ENCODE data around the gene ZNF280D.

Gene ZNF280D

GRCh38 chr15:56739474-56739873, 6.2 kb upstream of the ZNF280D start:
- Histone ChIP-seq H3K14ac (ENCODE audit: low read length) (no peak overlapping the region), H3K36me3 (replicated peaks in 1 of 2; ENCODE audit: control insufficient read depth in 2 of 2, insufficient read depth in 2 of 2, low read length in 2 of 2) (no peaks in the 10 kb centered on the region), H3K27me3 (ENCODE audit: control insufficient read depth in 3 of 3, insufficient read depth in 3 of 3, low read depth in 1 of 3, low read length in 3 of 3) (no peaks in the 10 kb centered on the region), H2BK120ac (ENCODE audit: low read depth, low read length) (no peak overlapping the region), H2AFZ (ENCODE audit: low read length) (no peak overlapping the region), H3K4me3 (ENCODE audit: low read length in 2 of 2) (no peak overlapping the region), H3K23ac (ENCODE audit: low read depth, low read length, poor library complexity) (no peak overlapping the region), H4K8ac (ENCODE audit: low read depth, low read length) (no peak overlapping the region), H3K4me2 (ENCODE audit: insufficient read depth, low read length, poor library complexity, severe bottlenecking) (no peak overlapping the region), H2BK15ac (ENCODE audit: low read length) (no peak overlapping the region), H4K91ac (ENCODE audit: low read depth, low read length, poor library complexity) (no peak overlapping the region), H3K4me1 (ENCODE audit: control insufficient read depth in 2 of 2, insufficient read depth in 1 of 2, low read depth in 1 of 2, low read length in 2 of 2) (no peaks in the 10 kb centered on the region), H3K9ac (ENCODE audit: low read depth, low read length, poor library complexity) (no peak overlapping the region), H3K18ac (ENCODE audit: low read length) (no peak overlapping the region), H3K79me1 (ENCODE audit: low read depth, low read length) (no peaks in the 10 kb centered on the region), H3K9me3 (replicated peaks in 1 of 2; ENCODE audit: control insufficient read depth in 2 of 2, insufficient read depth in 1 of 2, low read depth in 1 of 2, low read length in 2 of 2) (no peaks in the 10 kb centered on the region), H2BK12ac (ENCODE audit: low read length) (no peak overlapping the region), H2AK5ac (ENCODE audit: low read depth, low read length) (no peak overlapping the region), H2BK5ac (ENCODE audit: low read length) (no peak overlapping the region), H3K27ac (replicated peaks; ENCODE audit: low read length) (no peak overlapping the region), H3K4ac (ENCODE audit: low read length) (no peak overlapping the region)
- no peak for DNase-seq (ENCODE audit: low spot score)
- WGBS, 2 donors (ENCODE audit: extremely low coverage in 2 of 2, insufficient read length in 2 of 2, insufficient replicate concordance in 1 of 2), result no CpG with 5 or more reads among the region's 4 CpGs

GRCh38 chr15:56737791-56738190, 4.5 kb upstream of the ZNF280D start:
- Histone ChIP-seq H2BK120ac (ENCODE audit: low read depth, low read length) (no peak overlapping the region), H3K9me3 (replicated peaks in 1 of 2; ENCODE audit: control insufficient read depth in 2 of 2, insufficient read depth in 1 of 2, low read depth in 1 of 2, low read length in 2 of 2) (peaks cover 3 to 6% of the 10 kb centered on the region in 2 donors), H3K36me3 (replicated peaks in 1 of 2; ENCODE audit: control insufficient read depth in 2 of 2, insufficient read depth in 2 of 2, low read length in 2 of 2) (no peaks in the 10 kb centered on the region), H3K18ac (ENCODE audit: low read length) (no peak overlapping the region), H3K23ac (ENCODE audit: low read depth, low read length, poor library complexity) (no peak overlapping the region), H3K27me3 (ENCODE audit: control insufficient read depth in 3 of 3, insufficient read depth in 3 of 3, low read depth in 1 of 3, low read length in 3 of 3) (no peaks in the 10 kb centered on the region), H3K27ac (replicated peaks; ENCODE audit: low read length) (no peak overlapping the region), H3K4me2 (ENCODE audit: insufficient read depth, low read length, poor library complexity, severe bottlenecking) (no peak overlapping the region), H4K91ac (ENCODE audit: low read depth, low read length, poor library complexity) (no peak overlapping the region), H3K9ac (ENCODE audit: low read depth, low read length, poor library complexity) (no peak overlapping the region), H2BK15ac (ENCODE audit: low read length) (no peak overlapping the region), H3K4ac (ENCODE audit: low read length) (no peak overlapping the region), H3K79me1 (ENCODE audit: low read depth, low read length) (no peaks in the 10 kb centered on the region), H3K14ac (ENCODE audit: low read length) (no peak overlapping the region), H2BK5ac (ENCODE audit: low read length) (no peak overlapping the region), H4K8ac (ENCODE audit: low read depth, low read length) (no peak overlapping the region), H3K4me3 (ENCODE audit: low read length in 2 of 2) (no peak overlapping the region), H3K4me1 (ENCODE audit: control insufficient read depth in 2 of 2, insufficient read depth in 1 of 2, low read depth in 1 of 2, low read length in 2 of 2) (no peaks in the 10 kb centered on the region), H2BK12ac (ENCODE audit: low read length) (no peak overlapping the region), H2AFZ (ENCODE audit: low read length) (no peak overlapping the region), H2AK5ac (ENCODE audit: low read depth, low read length) (no peak overlapping the region)
- DNase-seq (ENCODE audit: low spot score), result no peak
- no CpG with 5 or more reads among the region's 1 CpG for WGBS, 2 donors (ENCODE audit: extremely low coverage in 2 of 2, insufficient read length in 2 of 2, insufficient replicate concordance in 1 of 2)

GRCh38 chr15:56736881-56737707, 3.8 kb upstream of the ZNF280D start:
- H3K18ac ChIP-seq (ENCODE audit: low read length), result no peak overlapping the region
- H4K8ac ChIP-seq (ENCODE audit: low read depth, low read length), result no peak overlapping the region
- no peaks in the 10 kb centered on the region for H3K79me1 ChIP-seq (ENCODE audit: low read depth, low read length)
- H3K27ac ChIP-seq (replicated peaks; ENCODE audit: low read length), result no peak overlapping the region
- H2AFZ ChIP-seq (ENCODE audit: low read length), result no peak overlapping the region
- no peak overlapping the region for H2AK5ac ChIP-seq (ENCODE audit: low read depth, low read length)
- no peaks in the 10 kb centered on the region for H3K27me3 ChIP-seq (ENCODE audit: control insufficient read depth in 3 of 3, insufficient read depth in 3 of 3, low read depth in 1 of 3, low read length in 3 of 3)
- no peak overlapping the region for H3K4ac ChIP-seq (ENCODE audit: low read length)
- peaks cover 0 to 2% of the 10 kb centered on the region in 2 donors for H3K4me1 ChIP-seq (ENCODE audit: control insufficient read depth in 2 of 2, insufficient read depth in 1 of 2, low read depth in 1 of 2, low read length in 2 of 2)
- no peak overlapping the region for H2BK5ac ChIP-seq (ENCODE audit: low read length)
- H3K9me3 ChIP-seq (replicated peaks in 1 of 2; ENCODE audit: control insufficient read depth in 2 of 2, insufficient read depth in 1 of 2, low read depth in 1 of 2, low read length in 2 of 2), result peaks cover 3 to 6% of the 10 kb centered on the region in 2 donors
- no peak overlapping the region for H4K91ac ChIP-seq (ENCODE audit: low read depth, low read length, poor library complexity)
- H2BK15ac ChIP-seq (ENCODE audit: low read length), result no peak overlapping the region
- no peak overlapping the region for H3K4me3 ChIP-seq (ENCODE audit: low read length in 2 of 2)
- H3K14ac ChIP-seq (ENCODE audit: low read length), result no peak overlapping the region
- H2BK120ac ChIP-seq (ENCODE audit: low read depth, low read length), result no peak overlapping the region
- H3K4me2 ChIP-seq (ENCODE audit: insufficient read depth, low read length, poor library complexity, severe bottlenecking), result no peak overlapping the region
- H2BK12ac ChIP-seq (ENCODE audit: low read length), result no peak overlapping the region
- no peak overlapping the region for H3K9ac ChIP-seq (ENCODE audit: low read depth, low read length, poor library complexity)
- H3K23ac ChIP-seq (ENCODE audit: low read depth, low read length, poor library complexity), result no peak overlapping the region
- DNase-seq (ENCODE audit: low spot score), result no peak
- no CpG with 5 or more reads among the region's 5 CpGs for WGBS, 2 donors (ENCODE audit: extremely low coverage in 2 of 2, insufficient read length in 2 of 2, insufficient replicate concordance in 1 of 2)
- no peaks in the 10 kb centered on the region for H3K36me3 ChIP-seq (replicated peaks in 1 of 2; ENCODE audit: control insufficient read depth in 2 of 2, insufficient read depth in 2 of 2, low read length in 2 of 2)

- H3K4me2 ChIP-seq (ENCODE audit: insufficient read depth, low read length, poor library complexity, severe bottlenecking), result no peak overlapping the region
- H4K91ac ChIP-seq (ENCODE audit: low read depth, low read length, poor library complexity), result no peak overlapping the region
- DNase-seq (ENCODE audit: low spot score), result no peak
- H3K79me1 ChIP-seq (ENCODE audit: low read depth, low read length), result no peaks in the 10 kb centered on the region
- H3K9ac ChIP-seq (ENCODE audit: low read depth, low read length, poor library complexity), result no peak overlapping the region
- H3K9me3 ChIP-seq (replicated peaks in 1 of 2; ENCODE audit: control insufficient read depth in 2 of 2, insufficient read depth in 1 of 2, low read depth in 1 of 2, low read length in 2 of 2), result peaks cover 3 to 6% of the 10 kb centered on the region in 2 donors
- H3K23ac ChIP-seq (ENCODE audit: low read depth, low read length, poor library complexity), result no peak overlapping the region
- no peak overlapping the region for H2AK5ac ChIP-seq (ENCODE audit: low read depth, low read length)
- no peak overlapping the region for H2BK12ac ChIP-seq (ENCODE audit: low read length)
- H3K4ac ChIP-seq (ENCODE audit: low read length), result no peak overlapping the region
- H2BK5ac ChIP-seq (ENCODE audit: low read length), result no peak overlapping the region
- H2BK15ac ChIP-seq (ENCODE audit: low read length), result no peak overlapping the region
- no peak overlapping the region for H3K18ac ChIP-seq (ENCODE audit: low read length)
- H2AFZ ChIP-seq (ENCODE audit: low read length), result no peak overlapping the region
- H2BK120ac ChIP-seq (ENCODE audit: low read depth, low read length), result no peak overlapping the region
- H3K36me3 ChIP-seq (replicated peaks in 1 of 2; ENCODE audit: control insufficient read depth in 2 of 2, insufficient read depth in 2 of 2, low read length in 2 of 2), result no peaks in the 10 kb centered on the region
- no peak overlapping the region for H3K27ac ChIP-seq (replicated peaks; ENCODE audit: low read length)
- no CpG with 5 or more reads among the region's 6 CpGs for WGBS, 2 donors (ENCODE audit: extremely low coverage in 2 of 2, insufficient read length in 2 of 2, insufficient replicate concordance in 1 of 2)
- no peak overlapping the region for H4K8ac ChIP-seq (ENCODE audit: low read depth, low read length)
- H3K14ac ChIP-seq (ENCODE audit: low read length), result no peak overlapping the region
- no peaks in the 10 kb centered on the region for H3K27me3 ChIP-seq (ENCODE audit: control insufficient read depth in 3 of 3, insufficient read depth in 3 of 3, low read depth in 1 of 3, low read length in 3 of 3)
- peaks cover 0 to 2% of the 10 kb centered on the region in 2 donors for H3K4me1 ChIP-seq (ENCODE audit: control insufficient read depth in 2 of 2, insufficient read depth in 1 of 2, low read depth in 1 of 2, low read length in 2 of 2)
- no peak overlapping the region for H3K4me3 ChIP-seq (ENCODE audit: low read length in 2 of 2)
Observed at GRCh38 chr15:56736308-56736707, 3.0 kb upstream of the ZNF280D start.
